ENCODE measurements around the gene TCOF1.

The TCOF1 gene

GRCh38 chr5:150341989-150342388, 15.5 kb upstream of the TCOF1 start:
- Histone ChIP-seq H3K9me3 (ENCODE audit: control insufficient read depth in 1 of 2, low read length in 2 of 2) (no peaks in the 10 kb centered on the region), H3K27me3 (ENCODE audit: low read depth, low read length) (no peaks in the 10 kb centered on the region), H3K4me1 (ENCODE audit: control insufficient read depth in 1 of 2, insufficient read depth in 2 of 2, low read length in 2 of 2) (no peaks in the 10 kb centered on the region)

GRCh38 chr5:150342583-150342982, 14.9 kb upstream of the TCOF1 start:
- H3K27me3 ChIP-seq (ENCODE audit: low read depth, low read length): no peaks in the 10 kb centered on the region
- no peaks in the 10 kb centered on the region for H3K36me3 ChIP-seq (ENCODE audit: control insufficient read depth in 1 of 2, insufficient read depth in 2 of 2, low read length in 2 of 2)
- H3K4me3 ChIP-seq (ENCODE audit: low read depth in 1 of 2, low read length in 2 of 2): no peak overlapping the region
- H3K27ac ChIP-seq (ENCODE audit: low read length): no peak overlapping the region
- H3K4me1 ChIP-seq (ENCODE audit: control insufficient read depth in 1 of 2, insufficient read depth in 2 of 2, low read length in 2 of 2): no peaks in the 10 kb centered on the region
- H3K9me3 ChIP-seq (ENCODE audit: control insufficient read depth in 1 of 2, low read length in 2 of 2): no peaks in the 10 kb centered on the region

More at GRCh38 chr5:150341989-150342388, 15.5 kb upstream of the TCOF1 start:
- Histone ChIP-seq H3K4me3 (ENCODE audit: low read depth in 1 of 2, low read length in 2 of 2) (no peak overlapping the region), H3K27ac (ENCODE audit: low read length) (no peak overlapping the region), H3K36me3 (ENCODE audit: control insufficient read depth in 1 of 2, insufficient read depth in 2 of 2, low read length in 2 of 2) (no peaks in the 10 kb centered on the region)

- Histone ChIP-seq H3K9me3 (ENCODE audit: control insufficient read depth in 1 of 2, low read length in 2 of 2) (no peaks in the 10 kb centered on the region), H3K36me3 (ENCODE audit: control insufficient read depth in 1 of 2, insufficient read depth in 2 of 2, low read length in 2 of 2) (no peaks in the 10 kb centered on the region), H3K4me3 (ENCODE audit: low read depth in 1 of 2, low read length in 2 of 2) (no peak overlapping the region), H3K27ac (ENCODE audit: low read length) (no peak overlapping the region), H3K4me1 (ENCODE audit: control insufficient read depth in 1 of 2, insufficient read depth in 2 of 2, low read length in 2 of 2) (no peaks in the 10 kb centered on the region), H3K27me3 (ENCODE audit: low read depth, low read length) (no peaks in the 10 kb centered on the region)
These were observed 13.4 kb upstream of the TCOF1 start for GRCh38 chr5:150343994-150344631.

- Histone ChIP-seq H3K27me3 (ENCODE audit: low read depth, low read length) (no peaks in the 10 kb centered on the region), H3K9me3 (ENCODE audit: control insufficient read depth in 1 of 2, low read length in 2 of 2) (no peaks in the 10 kb centered on the region), H3K27ac (ENCODE audit: low read length) (no peak overlapping the region), H3K4me3 (ENCODE audit: low read depth in 1 of 2, low read length in 2 of 2) (no peak overlapping the region), H3K4me1 (ENCODE audit: control insufficient read depth in 1 of 2, insufficient read depth in 2 of 2, low read length in 2 of 2) (no peaks in the 10 kb centered on the region), H3K36me3 (ENCODE audit: control insufficient read depth in 1 of 2, insufficient read depth in 2 of 2, low read length in 2 of 2) (no peaks in the 10 kb centered on the region)
These were observed 11.8 kb upstream of the TCOF1 start for GRCh38 chr5:150345716-150346115.

GRCh38 chr5:150346592-150346991, 10.9 kb upstream of the TCOF1 start:
- Histone ChIP-seq H3K27me3 (ENCODE audit: low read depth, low read length) (no peaks in the 10 kb centered on the region), H3K9me3 (ENCODE audit: control insufficient read depth in 1 of 2, low read length in 2 of 2) (no peaks in the 10 kb centered on the region), H3K36me3 (ENCODE audit: control insufficient read depth in 1 of 2, insufficient read depth in 2 of 2, low read length in 2 of 2) (no peaks in the 10 kb centered on the region), H3K4me3 (ENCODE audit: low read depth in 1 of 2, low read length in 2 of 2) (no peak overlapping the region), H3K4me1 (ENCODE audit: control insufficient read depth in 1 of 2, insufficient read depth in 2 of 2, low read length in 2 of 2) (no peaks in the 10 kb centered on the region), H3K27ac (ENCODE audit: low read length) (no peak overlapping the region)

GRCh38 chr5:150347003-150347402, 10.5 kb upstream of the TCOF1 start:
- H3K36me3 ChIP-seq (ENCODE audit: control insufficient read depth in 1 of 2, insufficient read depth in 2 of 2, low read length in 2 of 2): no peaks in the 10 kb centered on the region
- H3K27me3 ChIP-seq (ENCODE audit: low read depth, low read length): no peaks in the 10 kb centered on the region
- H3K4me1 ChIP-seq (ENCODE audit: control insufficient read depth in 1 of 2, insufficient read depth in 2 of 2, low read length in 2 of 2): no peaks in the 10 kb centered on the region
- H3K27ac ChIP-seq (ENCODE audit: low read length): no peak overlapping the region
- H3K4me3 ChIP-seq (ENCODE audit: low read depth in 1 of 2, low read length in 2 of 2): no peak overlapping the region
- no peaks in the 10 kb centered on the region for H3K9me3 ChIP-seq (ENCODE audit: control insufficient read depth in 1 of 2, low read length in 2 of 2)

- no peaks in the 10 kb centered on the region for H3K9me3 ChIP-seq (ENCODE audit: control insufficient read depth in 1 of 2, low read length in 2 of 2)
- H3K27me3 ChIP-seq (ENCODE audit: low read depth, low read length): no peaks in the 10 kb centered on the region
- no peaks in the 10 kb centered on the region for H3K4me1 ChIP-seq (ENCODE audit: control insufficient read depth in 1 of 2, insufficient read depth in 2 of 2, low read length in 2 of 2)
- H3K36me3 ChIP-seq (ENCODE audit: control insufficient read depth in 1 of 2, insufficient read depth in 2 of 2, low read length in 2 of 2): no peaks in the 10 kb centered on the region
- no peak overlapping the region for H3K27ac ChIP-seq (ENCODE audit: low read length)
- H3K4me3 ChIP-seq (ENCODE audit: low read depth in 1 of 2, low read length in 2 of 2): no peak overlapping the region
These were observed 10.0 kb upstream of the TCOF1 start for GRCh38 chr5:150347451-150347850.

GRCh38 chr5:150349681-150350275, 7.7 kb upstream of the TCOF1 start:
- Histone ChIP-seq H3K4me1 (ENCODE audit: control insufficient read depth in 1 of 2, insufficient read depth in 2 of 2, low read length in 2 of 2) (no peaks in the 10 kb centered on the region), H3K4me3 (ENCODE audit: low read depth in 1 of 2, low read length in 2 of 2) (no peak overlapping the region), H3K27ac (ENCODE audit: low read length) (no peak overlapping the region), H3K9me3 (ENCODE audit: control insufficient read depth in 1 of 2, low read length in 2 of 2) (no peaks in the 10 kb centered on the region), H3K27me3 (ENCODE audit: low read depth, low read length) (no peaks in the 10 kb centered on the region), H3K36me3 (ENCODE audit: control insufficient read depth in 1 of 2, insufficient read depth in 2 of 2, low read length in 2 of 2) (no peaks in the 10 kb centered on the region)

GRCh38 chr5:150350524-150351344, 6.8 kb upstream of the TCOF1 start:
- Histone ChIP-seq H3K4me3 (ENCODE audit: low read depth in 1 of 2, low read length in 2 of 2) (no peak overlapping the region), H3K27me3 (ENCODE audit: low read depth, low read length) (no peaks in the 10 kb centered on the region), H3K4me1 (ENCODE audit: control insufficient read depth in 1 of 2, insufficient read depth in 2 of 2, low read length in 2 of 2) (no peaks in the 10 kb centered on the region), H3K9me3 (ENCODE audit: control insufficient read depth in 1 of 2, low read length in 2 of 2) (no peaks in the 10 kb centered on the region), H3K36me3 (ENCODE audit: control insufficient read depth in 1 of 2, insufficient read depth in 2 of 2, low read length in 2 of 2) (no peaks in the 10 kb centered on the region), H3K27ac (ENCODE audit: low read length) (no peak overlapping the region)

- H3K27me3 ChIP-seq (ENCODE audit: low read depth, low read length): no peaks in the 10 kb centered on the region
- H3K4me3 ChIP-seq (ENCODE audit: low read depth in 1 of 2, low read length in 2 of 2): no peak overlapping the region
- H3K36me3 ChIP-seq (ENCODE audit: control insufficient read depth in 1 of 2, insufficient read depth in 2 of 2, low read length in 2 of 2): no peaks in the 10 kb centered on the region
- H3K9me3 ChIP-seq (ENCODE audit: control insufficient read depth in 1 of 2, low read length in 2 of 2): no peaks in the 10 kb centered on the region
- no peaks in the 10 kb centered on the region for H3K4me1 ChIP-seq (ENCODE audit: control insufficient read depth in 1 of 2, insufficient read depth in 2 of 2, low read length in 2 of 2)
- no peak overlapping the region for H3K27ac ChIP-seq (ENCODE audit: low read length)
These were observed 5.1 kb upstream of the TCOF1 start for GRCh38 chr5:150352244-150353031.
